Fibroblast of the aortic adventitia (primary cell): ENCODE data around the gene CNTN5. TPM values are rescaled to one million over a fixed set of nuclear protein-coding genes. Genes with fewer than 3 reads are reported as not detected.

Experiments
- DNase-seq: peaks from one replicate; pipeline ENCODE4 v3.0.0-alpha.2; 2010; ENCODE audit warnings: low read depth
- H3K4me3 ChIP-seq: 2 replicates; pipeline ENCODE4 v1.5.1; 2011; ENCODE audit warnings: low read depth, mild to moderate bottlenecking, control low read depth, low read length, moderate library complexity
- total RNA-seq: library from RNA; depleted of rRNA; stranded (reverse); fragments of >200 nt; gene quantifications from 2 replicates; pipeline ENCODE4 v1.2.3, GENCODE V29; 2012; ENCODE audit warnings: low replicate concordance
- TF ChIP-seq, protein P1 (sequence below): IDR thresholded peaks from 2 replicates; pipeline ENCODE4 v1.5.1; 2011; ENCODE audit warnings: mild to moderate bottlenecking, low read length, control low read depth, inconsistent platforms; ENCODE audit not compliant: insufficient read depth

Gene CNTN5
- total RNA-seq, 1 donor = 0.90 TPM

DNA sequence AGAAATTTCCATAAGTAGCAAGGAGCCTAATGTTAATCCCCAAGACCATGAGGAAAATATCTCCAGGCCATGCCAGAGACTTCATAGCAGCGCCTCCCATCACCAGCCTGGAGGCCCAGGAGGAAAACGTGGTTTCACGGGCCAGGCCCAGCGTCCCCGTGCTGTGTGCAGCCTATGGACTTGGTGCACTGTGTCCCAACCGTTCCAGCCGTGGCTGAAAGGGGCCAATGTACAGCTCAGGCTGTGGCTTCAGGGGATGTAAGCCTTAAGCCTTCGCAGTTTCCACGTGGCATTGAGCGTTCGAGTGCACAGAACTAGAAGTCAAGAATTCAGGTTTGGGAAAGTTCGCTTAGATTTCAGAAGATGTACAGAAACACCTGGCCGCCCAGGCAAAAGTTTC is 510.7 kb downstream of the CNTN5 start:
- no peak overlapping the region for H3K4me3 ChIP-seq
- TF ChIP-seq, protein P1, sequence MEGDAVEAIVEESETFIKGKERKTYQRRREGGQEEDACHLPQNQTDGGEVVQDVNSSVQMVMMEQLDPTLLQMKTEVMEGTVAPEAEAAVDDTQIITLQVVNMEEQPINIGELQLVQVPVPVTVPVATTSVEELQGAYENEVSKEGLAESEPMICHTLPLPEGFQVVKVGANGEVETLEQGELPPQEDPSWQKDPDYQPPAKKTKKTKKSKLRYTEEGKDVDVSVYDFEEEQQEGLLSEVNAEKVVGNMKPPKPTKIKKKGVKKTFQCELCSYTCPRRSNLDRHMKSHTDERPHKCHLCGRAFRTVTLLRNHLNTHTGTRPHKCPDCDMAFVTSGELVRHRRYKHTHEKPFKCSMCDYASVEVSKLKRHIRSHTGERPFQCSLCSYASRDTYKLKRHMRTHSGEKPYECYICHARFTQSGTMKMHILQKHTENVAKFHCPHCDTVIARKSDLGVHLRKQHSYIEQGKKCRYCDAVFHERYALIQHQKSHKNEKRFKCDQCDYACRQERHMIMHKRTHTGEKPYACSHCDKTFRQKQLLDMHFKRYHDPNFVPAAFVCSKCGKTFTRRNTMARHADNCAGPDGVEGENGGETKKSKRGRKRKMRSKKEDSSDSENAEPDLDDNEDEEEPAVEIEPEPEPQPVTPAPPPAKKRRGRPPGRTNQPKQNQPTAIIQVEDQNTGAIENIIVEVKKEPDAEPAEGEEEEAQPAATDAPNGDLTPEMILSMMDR = no peak
- no peak for DNase-seq

DNA sequence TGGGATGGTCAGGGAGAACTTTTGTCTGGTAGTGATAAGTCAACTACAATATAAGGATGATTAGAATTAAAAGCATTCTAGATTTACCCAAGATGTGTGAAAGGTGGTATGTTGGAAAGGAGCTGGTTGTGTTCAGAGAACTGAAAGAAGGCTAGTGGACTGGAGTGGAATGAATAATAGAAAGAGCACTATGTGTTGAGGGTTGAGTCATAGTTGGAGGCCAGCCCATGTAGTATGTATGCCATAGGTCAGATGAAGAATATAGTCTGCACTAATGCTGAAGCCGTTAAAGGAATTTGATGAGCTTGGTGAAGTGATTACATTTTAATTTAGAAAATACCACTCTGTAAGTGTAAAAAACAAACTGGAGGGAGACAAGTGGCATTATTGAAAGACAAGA is 514.1 kb downstream of the CNTN5 start:
- no peak for DNase-seq
- TF ChIP-seq, protein P1 = no peak
- H3K4me3 ChIP-seq = no peak overlapping the region

DNA sequence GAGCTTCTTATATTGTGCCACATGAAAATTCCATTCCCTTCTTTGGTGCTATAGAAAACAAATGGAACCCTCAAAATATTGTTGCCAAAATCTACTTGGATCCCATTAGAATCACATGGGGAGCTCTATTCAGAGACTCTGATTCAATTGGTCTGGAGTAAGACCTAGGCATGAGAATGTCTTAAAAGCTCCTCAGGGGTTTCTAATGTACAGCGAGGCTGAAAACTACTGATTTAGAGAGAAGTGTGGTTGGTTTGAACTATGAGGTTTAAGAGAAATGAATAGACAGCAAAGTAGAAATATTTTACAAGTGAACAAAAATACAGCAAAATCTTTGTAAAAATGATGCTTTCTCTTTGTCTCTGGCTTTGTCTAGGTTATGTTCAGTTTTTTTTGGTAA is 514.7 kb downstream of the CNTN5 start:
- TF ChIP-seq, protein P1 = no peak
- no peak overlapping the region for H3K4me3 ChIP-seq
- DNase-seq = no peak

DNA sequence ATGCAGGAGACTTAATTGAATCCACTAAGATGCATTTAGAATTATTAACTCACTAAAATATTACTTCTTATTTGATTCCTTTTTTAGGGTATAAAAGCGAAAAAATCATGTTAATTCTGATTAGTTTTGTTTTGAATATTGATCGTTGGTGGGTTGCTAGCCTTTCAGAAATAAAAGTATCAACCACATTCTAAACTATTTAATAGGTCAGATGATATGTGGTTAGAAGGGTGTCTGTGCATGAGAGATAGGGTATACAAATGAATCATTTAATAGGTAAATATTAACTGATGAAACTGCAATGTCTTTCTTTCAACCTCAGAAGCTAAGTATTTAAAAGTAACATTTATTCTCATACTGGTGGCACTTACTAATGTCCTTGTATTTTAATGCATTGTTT is 515.1 kb downstream of the CNTN5 start:
- no peak for DNase-seq
- H3K4me3 ChIP-seq = no peak overlapping the region
- TF ChIP-seq, protein P1 = no peak

DNA sequence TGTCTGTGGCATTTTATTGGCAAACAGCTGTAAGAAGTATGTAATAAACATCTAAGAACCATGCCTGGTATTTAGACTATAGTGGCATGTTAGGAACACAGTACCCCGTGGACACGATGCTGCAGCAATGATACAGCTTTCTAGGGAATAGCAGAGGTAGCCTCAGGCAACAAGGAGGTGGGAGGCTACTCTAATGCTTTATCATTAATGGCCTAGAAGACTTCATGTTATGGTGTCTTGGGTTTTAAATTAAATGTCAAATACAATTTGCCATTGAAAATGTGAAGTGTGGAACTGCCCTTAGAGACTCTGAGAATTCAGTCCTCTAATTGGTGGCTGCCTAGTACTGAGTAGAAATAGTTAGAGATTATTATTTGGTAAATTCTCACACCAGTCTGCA is 516.9 kb downstream of the CNTN5 start:
- no peak overlapping the region for H3K4me3 ChIP-seq
- TF ChIP-seq, protein P1 = no peak
- no peak for DNase-seq

DNA sequence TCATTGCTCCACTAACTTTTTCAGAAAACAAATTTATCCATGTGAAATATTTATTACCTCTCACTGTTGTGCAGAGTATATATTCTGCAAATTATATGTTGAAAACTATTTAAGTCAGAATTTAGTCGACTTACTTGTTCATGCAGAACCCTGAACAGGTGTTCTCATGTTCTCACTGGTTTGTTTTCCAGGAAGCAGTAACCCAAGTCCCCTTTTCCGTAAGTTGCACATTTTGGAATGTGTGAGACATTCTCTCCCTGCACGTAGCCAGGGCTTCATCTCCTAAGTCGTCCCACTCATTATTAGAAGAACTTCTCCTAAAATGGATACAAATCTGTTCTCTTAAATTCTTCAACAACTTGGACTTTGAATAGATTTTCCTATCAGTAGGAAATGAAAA is 524.9 kb downstream of the CNTN5 start:
- H3K4me3 ChIP-seq = no peak overlapping the region
- no peak for DNase-seq
- TF ChIP-seq, protein P1 = no peak

DNA sequence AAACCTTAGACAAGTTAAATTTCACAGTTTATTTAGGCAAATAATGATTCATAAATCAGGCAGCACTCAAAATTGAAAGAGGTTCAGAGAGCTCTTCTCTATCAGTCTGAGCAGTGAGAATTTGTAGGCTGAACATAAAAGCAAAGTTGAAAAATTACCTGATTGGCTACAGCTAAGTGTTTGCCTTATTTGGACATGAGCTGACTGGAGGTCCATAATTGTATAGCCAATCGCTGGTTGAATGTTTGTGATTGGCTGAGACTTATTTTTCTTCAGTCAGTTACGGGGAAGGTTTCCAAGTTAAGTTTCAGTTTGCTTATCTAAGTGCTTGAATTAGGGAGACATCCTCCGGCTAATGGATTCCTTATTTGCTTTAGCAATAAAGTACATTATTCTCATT is 527.5 kb downstream of the CNTN5 start:
- no peak for DNase-seq
- TF ChIP-seq, protein P1 = no peak
- H3K4me3 ChIP-seq = no peak overlapping the region
